ENCODE data around the gene RAB8A. TPM values are rescaled to one million over a fixed set of nuclear protein-coding genes. Genes with fewer than 3 reads are reported as not detected.

RAB8A gene
- total and polyA plus RNA-seq, 9 of the 15 experiments (the other 6 are each of a cell fraction or from before 2014, with no cell fraction given): 11.2 to 102 (median 53.2) TPM

DNA sequence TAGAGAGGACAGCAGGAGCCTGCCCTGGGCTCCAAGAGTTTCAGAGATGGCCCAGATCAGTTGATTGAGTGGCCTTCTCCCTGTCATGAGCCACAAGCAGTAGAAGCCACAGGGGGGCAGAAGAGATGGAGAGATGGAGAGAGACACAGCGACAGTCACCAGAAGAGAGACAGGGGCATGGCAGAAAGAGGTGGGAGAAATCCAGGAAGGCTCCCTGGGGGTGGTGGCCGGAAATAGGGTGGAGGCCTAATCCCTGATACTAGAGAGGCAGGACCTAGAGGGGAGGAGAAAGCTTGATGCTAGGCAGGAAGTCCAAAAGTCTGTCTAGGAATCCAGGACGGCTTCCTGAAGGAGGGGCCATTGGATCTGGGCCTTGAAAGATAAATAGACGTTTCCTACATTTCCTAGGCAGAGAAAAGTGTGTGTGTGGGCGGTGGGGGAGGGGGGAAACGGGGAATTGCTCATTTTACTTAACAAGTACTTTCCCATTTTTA is 45.0 kb upstream of the RAB8A start (continued):
- TF ChIP-seq, protein P1, sequence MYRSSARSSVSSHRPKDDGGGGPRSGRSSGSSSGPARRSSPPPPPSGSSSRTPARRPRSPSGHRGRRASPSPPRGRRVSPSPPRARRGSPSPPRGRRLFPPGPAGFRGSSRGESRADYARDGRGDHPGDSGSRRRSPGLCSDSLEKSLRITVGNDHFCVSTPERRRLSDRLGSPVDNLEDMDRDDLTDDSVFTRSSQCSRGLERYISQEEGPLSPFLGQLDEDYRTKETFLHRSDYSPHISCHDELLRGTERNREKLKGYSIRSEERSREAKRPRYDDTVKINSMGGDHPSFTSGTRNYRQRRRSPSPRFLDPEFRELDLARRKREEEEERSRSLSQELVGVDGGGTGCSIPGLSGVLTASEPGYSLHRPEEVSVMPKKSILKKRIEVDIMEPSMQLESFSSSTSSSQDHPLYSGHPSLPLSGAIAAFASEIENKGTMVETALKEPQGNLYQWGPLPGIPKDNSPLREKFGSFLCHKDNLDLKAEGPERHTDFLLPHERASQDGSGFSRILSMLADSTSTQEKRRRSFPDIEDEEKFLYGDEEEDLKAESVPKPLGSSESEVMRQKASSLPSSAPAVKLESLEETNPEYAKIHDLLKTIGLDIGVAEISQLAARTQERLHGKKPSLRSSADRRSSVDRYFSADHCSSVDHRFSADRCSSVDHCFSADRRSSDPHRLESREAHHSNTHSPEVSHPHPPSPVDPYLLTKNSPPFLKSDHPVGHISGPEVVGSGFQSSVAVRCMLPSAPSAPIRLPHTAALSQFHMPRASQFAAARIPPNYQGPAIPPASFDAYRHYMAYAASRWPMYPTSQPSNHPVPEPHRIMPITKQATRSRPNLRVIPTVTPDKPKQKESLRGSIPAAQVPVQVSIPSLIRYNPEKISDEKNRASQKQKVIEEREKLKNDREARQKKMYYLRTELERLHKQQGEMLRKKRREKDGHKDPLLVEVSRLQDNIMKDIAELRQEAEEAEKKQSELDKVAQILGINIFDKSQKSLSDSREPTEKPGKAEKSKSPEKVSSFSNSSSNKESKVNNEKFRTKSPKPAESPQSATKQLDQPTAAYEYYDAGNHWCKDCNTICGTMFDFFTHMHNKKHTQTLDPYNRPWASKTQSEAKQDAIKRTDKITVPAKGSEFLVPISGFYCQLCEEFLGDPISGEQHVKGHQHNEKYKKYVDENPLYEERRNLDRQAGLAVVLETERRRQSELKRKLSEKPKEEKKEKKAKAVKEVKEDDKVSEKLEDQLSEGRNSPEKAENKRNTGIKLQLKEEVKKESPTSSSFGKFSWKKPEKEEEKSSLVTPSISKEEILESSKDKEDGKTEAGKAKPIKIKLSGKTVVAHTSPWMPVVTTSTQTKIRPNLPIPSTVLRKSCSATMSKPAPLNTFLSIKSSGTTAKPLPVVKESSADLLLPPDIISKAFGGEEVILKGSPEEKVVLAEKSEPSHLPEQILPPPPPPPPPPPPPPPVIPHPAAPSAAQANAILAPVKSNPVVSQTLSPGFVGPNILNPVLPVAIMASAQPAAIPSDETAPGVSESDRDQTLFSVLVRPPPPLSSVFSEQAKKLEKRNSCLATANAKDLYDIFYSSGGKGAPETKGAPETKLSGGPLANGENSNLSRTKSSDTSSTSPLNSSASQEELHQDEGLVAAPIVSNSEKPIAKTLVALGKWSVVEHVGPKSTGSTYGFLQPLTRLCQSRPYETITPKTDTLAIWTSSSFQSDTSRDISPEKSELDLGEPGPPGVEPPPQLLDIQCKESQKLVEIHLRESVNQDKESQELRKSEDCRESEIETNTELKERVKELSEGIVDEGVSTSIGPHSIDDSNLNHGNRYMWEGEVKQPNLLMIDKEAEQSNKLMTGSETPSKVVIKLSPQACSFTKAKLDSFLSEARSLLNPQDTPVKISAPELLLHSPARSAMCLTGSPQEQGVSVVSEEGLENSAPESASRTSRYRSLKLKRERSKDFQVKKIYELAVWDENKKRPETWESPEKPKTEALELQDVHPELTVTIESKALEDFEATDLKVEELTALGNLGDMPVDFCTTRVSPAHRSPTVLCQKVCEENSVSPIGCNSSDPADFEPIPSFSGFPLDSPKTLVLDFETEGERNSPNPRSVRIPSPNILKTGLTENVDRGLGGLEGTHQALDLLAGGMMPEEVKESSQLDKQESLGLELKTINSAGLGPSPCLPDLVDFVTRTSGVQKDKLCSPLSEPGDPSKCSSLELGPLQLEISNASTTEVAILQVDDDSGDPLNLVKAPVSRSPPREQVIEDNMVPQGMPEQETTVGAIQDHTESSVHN (IDR thresholded peaks at IDR 0.05; ENCODE audit: borderline replicate concordance in 1 of 2, low read depth in 1 of 2): no peak
- TF ChIP-seq MAFK (IDR thresholded peaks at IDR 0.05; ENCODE audit: low read length) (no peak), HCFC1 (IDR thresholded peaks at IDR 0.05; ENCODE audit: low read depth, low read length) (no peak), ASH1L (IDR thresholded peaks at IDR 0.05; ENCODE audit: borderline replicate concordance, low read depth, partially characterized antibody) (no peak), LEF1 (IDR thresholded peaks at IDR 0.05) (no peak; the same call in 1 of the 2 replicates), ZNF77 (CRISPR knock-in tag; IDR thresholded peaks at IDR 0.05) (no peak), POLR3G (IDR thresholded peaks at IDR 0.05; ENCODE audit: extremely low read depth, insufficient read length, insufficient replicate concordance) (no peak), XRCC5 (IDR thresholded peaks at IDR 0.05; ENCODE audit: low read depth, low read length) (no peak), ZSCAN29 (IDR thresholded peaks at IDR 0.05) (no peak), RBM34 (IDR thresholded peaks at IDR 0.05; ENCODE audit: borderline replicate concordance, insufficient read depth, low read length) (no peak), ETV1 (tag; conservative IDR thresholded peaks at IDR 0.05; ENCODE audit: low read depth) (peak; percentile 94)
- TF ChIP-seq, protein P2, sequence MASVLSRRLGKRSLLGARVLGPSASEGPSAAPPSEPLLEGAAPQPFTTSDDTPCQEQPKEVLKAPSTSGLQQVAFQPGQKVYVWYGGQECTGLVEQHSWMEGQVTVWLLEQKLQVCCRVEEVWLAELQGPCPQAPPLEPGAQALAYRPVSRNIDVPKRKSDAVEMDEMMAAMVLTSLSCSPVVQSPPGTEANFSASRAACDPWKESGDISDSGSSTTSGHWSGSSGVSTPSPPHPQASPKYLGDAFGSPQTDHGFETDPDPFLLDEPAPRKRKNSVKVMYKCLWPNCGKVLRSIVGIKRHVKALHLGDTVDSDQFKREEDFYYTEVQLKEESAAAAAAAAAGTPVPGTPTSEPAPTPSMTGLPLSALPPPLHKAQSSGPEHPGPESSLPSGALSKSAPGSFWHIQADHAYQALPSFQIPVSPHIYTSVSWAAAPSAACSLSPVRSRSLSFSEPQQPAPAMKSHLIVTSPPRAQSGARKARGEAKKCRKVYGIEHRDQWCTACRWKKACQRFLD (CRISPR knock-in tag; IDR thresholded peaks at IDR 0.05): no peak
- TF ChIP-seq, protein P3, sequence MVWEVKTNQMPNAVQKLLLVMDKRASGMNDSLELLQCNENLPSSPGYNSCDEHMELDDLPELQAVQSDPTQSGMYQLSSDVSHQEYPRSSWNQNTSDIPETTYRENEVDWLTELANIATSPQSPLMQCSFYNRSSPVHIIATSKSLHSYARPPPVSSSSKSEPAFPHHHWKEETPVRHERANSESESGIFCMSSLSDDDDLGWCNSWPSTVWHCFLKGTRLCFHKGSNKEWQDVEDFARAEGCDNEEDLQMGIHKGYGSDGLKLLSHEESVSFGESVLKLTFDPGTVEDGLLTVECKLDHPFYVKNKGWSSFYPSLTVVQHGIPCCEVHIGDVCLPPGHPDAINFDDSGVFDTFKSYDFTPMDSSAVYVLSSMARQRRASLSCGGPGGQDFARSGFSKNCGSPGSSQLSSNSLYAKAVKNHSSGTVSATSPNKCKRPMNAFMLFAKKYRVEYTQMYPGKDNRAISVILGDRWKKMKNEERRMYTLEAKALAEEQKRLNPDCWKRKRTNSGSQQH (CRISPR knock-in tag; IDR thresholded peaks at IDR 0.05): no peak; the same call in 1 of the 2 replicates
- TF ChIP-seq, protein P4, sequence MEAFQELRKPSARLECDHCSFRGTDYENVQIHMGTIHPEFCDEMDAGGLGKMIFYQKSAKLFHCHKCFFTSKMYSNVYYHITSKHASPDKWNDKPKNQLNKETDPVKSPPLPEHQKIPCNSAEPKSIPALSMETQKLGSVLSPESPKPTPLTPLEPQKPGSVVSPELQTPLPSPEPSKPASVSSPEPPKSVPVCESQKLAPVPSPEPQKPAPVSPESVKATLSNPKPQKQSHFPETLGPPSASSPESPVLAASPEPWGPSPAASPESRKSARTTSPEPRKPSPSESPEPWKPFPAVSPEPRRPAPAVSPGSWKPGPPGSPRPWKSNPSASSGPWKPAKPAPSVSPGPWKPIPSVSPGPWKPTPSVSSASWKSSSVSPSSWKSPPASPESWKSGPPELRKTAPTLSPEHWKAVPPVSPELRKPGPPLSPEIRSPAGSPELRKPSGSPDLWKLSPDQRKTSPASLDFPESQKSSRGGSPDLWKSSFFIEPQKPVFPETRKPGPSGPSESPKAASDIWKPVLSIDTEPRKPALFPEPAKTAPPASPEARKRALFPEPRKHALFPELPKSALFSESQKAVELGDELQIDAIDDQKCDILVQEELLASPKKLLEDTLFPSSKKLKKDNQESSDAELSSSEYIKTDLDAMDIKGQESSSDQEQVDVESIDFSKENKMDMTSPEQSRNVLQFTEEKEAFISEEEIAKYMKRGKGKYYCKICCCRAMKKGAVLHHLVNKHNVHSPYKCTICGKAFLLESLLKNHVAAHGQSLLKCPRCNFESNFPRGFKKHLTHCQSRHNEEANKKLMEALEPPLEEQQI (IDR thresholded peaks at IDR 0.05): no peak
